GM23248 (cell line): Measurements from ENCODE around the gene DNASE1L2. TPM values are rescaled to one million over a fixed set of nuclear protein-coding genes. Genes with fewer than 3 reads are reported as not detected.

Experiments
- DNase-seq: peaks from one replicate; pipeline ENCODE4 v3.0.0-alpha.2; 2015
- H2AFZ ChIP-seq: fragments of 200-600 bp; sonication (generic); 2 replicates; pipeline ENCODE4 v1.6.1; 2016; ENCODE audit warnings: antibody characterized with exemption
- H3F3A ChIP-seq: fragments of 200-600 bp; sonication (generic); 2 replicates; pipeline ENCODE4 v1.6.1; 2016; ENCODE audit warnings: mild to moderate bottlenecking, antibody characterized with exemption, mixed run types; ENCODE audit not compliant: insufficient read depth
- H3K27ac ChIP-seq: fragments of 200-600 bp; sonication (generic); 2 replicates; pipeline ENCODE4 v1.5.1; 2016; ENCODE audit warnings: mild to moderate bottlenecking
- H3K27me3 ChIP-seq: fragments of 200-600 bp; sonication (generic); replicated peaks from 2 replicates; pipeline ENCODE4 v1.6.1; 2016; ENCODE audit warnings: mild to moderate bottlenecking; ENCODE audit not compliant: insufficient read depth
- H3K36me3 ChIP-seq: fragments of 200-600 bp; sonication (generic); 2 replicates; pipeline ENCODE4 v1.6.1; 2016; ENCODE audit warnings: low read depth, mild to moderate bottlenecking
- H3K4me1 ChIP-seq: fragments of 200-600 bp; sonication (generic); 2 replicates; pipeline ENCODE4 v1.6.1; 2016; ENCODE audit warnings: mild to moderate bottlenecking; ENCODE audit not compliant: insufficient read depth
- H3K4me2 ChIP-seq: fragments of 200-600 bp; sonication (generic); one replicate; pipeline ENCODE4 v1.6.1; 2016; ENCODE audit warnings: mild to moderate bottlenecking; ENCODE audit not compliant: unreplicated experiment
- H3K4me3 ChIP-seq: fragments of 200-600 bp; sonication (generic); 2 replicates; pipeline ENCODE4 v1.5.1; 2016; ENCODE audit warnings: mild to moderate bottlenecking
- H3K79me2 ChIP-seq: fragments of 200-600 bp; sonication (generic); 2 replicates; pipeline ENCODE4 v1.6.1; 2016; ENCODE audit warnings: mild to moderate bottlenecking; ENCODE audit not compliant: insufficient read depth
- H3K9ac ChIP-seq: fragments of 200-600 bp; sonication (generic); 2 replicates; pipeline ENCODE4 v1.6.1; 2016; ENCODE audit warnings: mild to moderate bottlenecking
- H3K9me2 ChIP-seq: fragments of 200-600 bp; sonication (generic); 2 replicates; pipeline ENCODE4 v1.6.1; 2016; ENCODE audit warnings: mixed run types, mild to moderate bottlenecking, moderate library complexity; ENCODE audit not compliant: insufficient read depth
- H3K9me3 ChIP-seq: fragments of 200-600 bp; sonication (generic); one replicate; pipeline ENCODE4 v1.6.1; 2017; ENCODE audit warnings: low read depth
- H4K20me1 ChIP-seq: fragments of 200-600 bp; sonication (generic); 2 replicates; pipeline ENCODE4 v1.6.0; 2016; ENCODE audit not compliant: insufficient read depth
- EZH2 ChIP-seq: fragments of 200-600 bp; sonication (generic); IDR thresholded peaks from 2 replicates; pipeline ENCODE4 v1.6.1; 2018; ENCODE audit warnings: antibody characterized with exemption, mild to moderate bottlenecking; ENCODE audit not compliant: insufficient read depth, poor library complexity, severe bottlenecking
- EZH2phosphoT487 ChIP-seq: fragments of 200-600 bp; sonication (generic); IDR thresholded peaks from 2 replicates; pipeline ENCODE4 v1.6.1; 2018; ENCODE audit warnings: antibody characterized with exemption, moderate library complexity, mild to moderate bottlenecking, low read depth; ENCODE audit not compliant: insufficient read depth
- WGBS, 2 experiments: methylation state at CpG; one replicate each; pipeline ENCODE4 v1.1.6; 2015 to 2017; ENCODE audit warnings: low lambda C conversion rate in 2 of 2, low coverage in 1 of 2; ENCODE audit errors: missing lambda C conversion rate in 2 of 2; 5-methylcytosine and 5-hydroxymethylcytosine counted together
- in situ Hi-C: fragments of 300-500 bp; cut with MboI; formaldehyde crosslinking; loops from 2 replicates; pipeline ENCODE4 v1.15.0; 2020
- polyA plus RNA-seq: library from polyadenylated mRNA; unstranded; fragments of >200 nt; fragmentation: Nextera tagmentation; extraction: Ambion mirVana; gene quantifications from 2 replicates; pipeline ENCODE4 v1.2.1, GENCODE V29; 2016
- total RNA-seq: library from RNA; depleted of rRNA; stranded (reverse); fragments of >200 nt; shearing (Covaris generic); gene quantifications from 2 replicates; pipeline ENCODE4 v1.2.3, GENCODE V29; 2014

Gene DNASE1L2
- total and polyA plus RNA-seq, 2 experiments from 2014 or later: 0.89 TPM; not detected in 1

GRCh38 chr16:2280461-2280860 lies 44.2 kb downstream of the DNASE1L2 start:
- in situ Hi-C loops: no loop called here
- no peak for DNase-seq
- no peak overlapping the region for H3K4me2 ChIP-seq
- H3K4me1 ChIP-seq: no peaks in the 10 kb centered on the region
- H2AFZ ChIP-seq: no peak overlapping the region
- H3F3A ChIP-seq: no peaks in the 10 kb centered on the region
- H3K79me2 ChIP-seq: no peaks in the 10 kb centered on the region
- H3K36me3 ChIP-seq: no peaks in the 10 kb centered on the region
- TF ChIP-seq EZH2 (no peak), EZH2phosphoT487 (no peak)
- no peaks in the 10 kb centered on the region for H3K9me3 ChIP-seq
- WGBS, 2 experiments: 83 to 90% methylated on average over 6 to 8 of the region's 8 CpGs
- H3K9me2 ChIP-seq: no peaks in the 10 kb centered on the region
- no peak overlapping the region for H3K9ac ChIP-seq
- H3K27ac ChIP-seq: no peak overlapping the region
- no peak overlapping the region for H3K4me3 ChIP-seq
- no peaks in the 10 kb centered on the region for H4K20me1 ChIP-seq
- H3K27me3 ChIP-seq: no peaks in the 10 kb centered on the region

- no peak overlapping the region for H2AFZ ChIP-seq
- H4K20me1 ChIP-seq: no peaks in the 10 kb centered on the region
- WGBS, 2 experiments: 75 to 76% methylated on average over 24 of the region's 24 CpGs
- H3K27ac ChIP-seq: no peak overlapping the region
- H3K27me3 ChIP-seq: no peaks in the 10 kb centered on the region
- no peaks in the 10 kb centered on the region for H3K9me2 ChIP-seq
- H3K79me2 ChIP-seq: no peaks in the 10 kb centered on the region
- in situ Hi-C loops: no loop called here
- H3K4me3 ChIP-seq: no peak overlapping the region
- no peaks in the 10 kb centered on the region for H3F3A ChIP-seq
- no peak for DNase-seq
- H3K4me1 ChIP-seq: no peaks in the 10 kb centered on the region
- no peaks in the 10 kb centered on the region for H3K9me3 ChIP-seq
- TF ChIP-seq EZH2phosphoT487 (no peak), EZH2 (no peak)
- H3K4me2 ChIP-seq: no peak overlapping the region
- H3K36me3 ChIP-seq: no peaks in the 10 kb centered on the region
- H3K9ac ChIP-seq: no peak overlapping the region
Measured at GRCh38 chr16:2280981-2281542, 44.8 kb downstream of the DNASE1L2 start.

GRCh38 chr16:2282262-2282661 lies 46.0 kb downstream of the DNASE1L2 start:
- Histone ChIP-seq H3K9me2 (no peaks in the 10 kb centered on the region), H3K27me3 (no peaks in the 10 kb centered on the region), H3K36me3 (no peaks in the 10 kb centered on the region), H3K4me3 (no peak overlapping the region), H3K79me2 (no peaks in the 10 kb centered on the region), H3K9ac (no peak overlapping the region), H3K9me3 (no peaks in the 10 kb centered on the region), H3K4me1 (no peaks in the 10 kb centered on the region), H3K27ac (no peak overlapping the region), H2AFZ (no peak overlapping the region), H3F3A (no peaks in the 10 kb centered on the region), H4K20me1 (no peaks in the 10 kb centered on the region), H3K4me2 (no peak overlapping the region)
- TF ChIP-seq EZH2: no peak
- no peak for TF ChIP-seq EZH2phosphoT487
- WGBS, 2 experiments: 52 to 53% methylated on average over 5 of the region's 5 CpGs
- no peak for DNase-seq
- in situ Hi-C loops: no loop called here

GRCh38 chr16:2282866-2283555 lies 46.8 kb downstream of the DNASE1L2 start:
- no peak overlapping the region for H3K4me2 ChIP-seq
- H2AFZ ChIP-seq: no peak overlapping the region
- no peaks in the 10 kb centered on the region for H4K20me1 ChIP-seq
- no peak overlapping the region for H3K27ac ChIP-seq
- no peaks in the 10 kb centered on the region for H3K79me2 ChIP-seq
- in situ Hi-C loops: no loop called here
- H3K4me1 ChIP-seq: no peaks in the 10 kb centered on the region
- no peaks in the 10 kb centered on the region for H3K9me3 ChIP-seq
- H3F3A ChIP-seq: no peaks in the 10 kb centered on the region
- WGBS, 2 experiments: 76 to 77% methylated on average over 19 to 26 of the region's 26 CpGs
- no peaks in the 10 kb centered on the region for H3K36me3 ChIP-seq
- H3K9ac ChIP-seq: no peak overlapping the region
- no peaks in the 10 kb centered on the region for H3K27me3 ChIP-seq
- TF ChIP-seq EZH2phosphoT487: no peak
- TF ChIP-seq EZH2: no peak
- DNase-seq: no peak
- H3K9me2 ChIP-seq: no peaks in the 10 kb centered on the region
- no peak overlapping the region for H3K4me3 ChIP-seq
